ENCODE results near the gene KRTAP10-5.
"Not testable (repeated sequence)": the region's sequence is repeated elsewhere in the genome, so short reads cannot be mapped to it uniquely, and the experiment has no call there.

Gene KRTAP10-5

DNA sequence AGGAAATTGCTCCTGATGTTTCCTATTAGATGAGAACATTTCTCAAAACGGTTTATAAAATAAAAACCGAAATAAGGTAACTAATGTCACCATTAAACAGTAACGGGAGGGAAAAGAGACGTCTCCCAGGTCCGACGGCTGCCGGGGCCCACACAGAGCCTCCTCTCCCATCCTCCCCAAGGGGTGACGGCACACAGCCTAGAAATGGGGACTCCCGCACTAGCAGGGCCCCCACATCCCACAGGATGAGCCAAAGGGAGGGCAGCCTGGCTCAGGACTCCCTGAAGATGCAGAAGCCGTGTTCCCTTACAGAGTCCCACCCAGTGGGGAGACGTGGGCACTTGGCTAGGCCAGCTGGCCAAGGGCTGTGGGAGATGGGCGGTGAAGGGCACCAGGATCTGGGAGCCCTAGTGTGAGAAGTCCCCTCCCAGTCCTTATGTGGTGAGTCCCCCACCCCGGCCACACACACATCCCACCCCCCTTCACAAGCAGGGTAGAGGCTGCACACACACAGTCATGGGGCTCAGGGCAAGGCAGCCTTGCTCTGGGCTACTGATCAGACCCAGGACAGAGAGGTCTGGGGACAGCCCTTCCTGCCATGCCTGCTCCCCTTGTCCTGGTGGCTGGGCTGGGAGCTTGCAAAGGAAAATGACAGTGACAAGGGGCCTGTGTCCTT, 25.1 kb downstream of the KRTAP10-5 start:
- TF ChIP-seq, protein P1, sequence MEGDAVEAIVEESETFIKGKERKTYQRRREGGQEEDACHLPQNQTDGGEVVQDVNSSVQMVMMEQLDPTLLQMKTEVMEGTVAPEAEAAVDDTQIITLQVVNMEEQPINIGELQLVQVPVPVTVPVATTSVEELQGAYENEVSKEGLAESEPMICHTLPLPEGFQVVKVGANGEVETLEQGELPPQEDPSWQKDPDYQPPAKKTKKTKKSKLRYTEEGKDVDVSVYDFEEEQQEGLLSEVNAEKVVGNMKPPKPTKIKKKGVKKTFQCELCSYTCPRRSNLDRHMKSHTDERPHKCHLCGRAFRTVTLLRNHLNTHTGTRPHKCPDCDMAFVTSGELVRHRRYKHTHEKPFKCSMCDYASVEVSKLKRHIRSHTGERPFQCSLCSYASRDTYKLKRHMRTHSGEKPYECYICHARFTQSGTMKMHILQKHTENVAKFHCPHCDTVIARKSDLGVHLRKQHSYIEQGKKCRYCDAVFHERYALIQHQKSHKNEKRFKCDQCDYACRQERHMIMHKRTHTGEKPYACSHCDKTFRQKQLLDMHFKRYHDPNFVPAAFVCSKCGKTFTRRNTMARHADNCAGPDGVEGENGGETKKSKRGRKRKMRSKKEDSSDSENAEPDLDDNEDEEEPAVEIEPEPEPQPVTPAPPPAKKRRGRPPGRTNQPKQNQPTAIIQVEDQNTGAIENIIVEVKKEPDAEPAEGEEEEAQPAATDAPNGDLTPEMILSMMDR (conservative IDR thresholded peaks at IDR 0.05; ENCODE audit: low read depth, low read length), result no peak
- no peak overlapping the region for H3K4me3 ChIP-seq (ENCODE audit: low read depth, low read length)
- DNase-seq (ENCODE audit: low read depth), result no peak

DNA sequence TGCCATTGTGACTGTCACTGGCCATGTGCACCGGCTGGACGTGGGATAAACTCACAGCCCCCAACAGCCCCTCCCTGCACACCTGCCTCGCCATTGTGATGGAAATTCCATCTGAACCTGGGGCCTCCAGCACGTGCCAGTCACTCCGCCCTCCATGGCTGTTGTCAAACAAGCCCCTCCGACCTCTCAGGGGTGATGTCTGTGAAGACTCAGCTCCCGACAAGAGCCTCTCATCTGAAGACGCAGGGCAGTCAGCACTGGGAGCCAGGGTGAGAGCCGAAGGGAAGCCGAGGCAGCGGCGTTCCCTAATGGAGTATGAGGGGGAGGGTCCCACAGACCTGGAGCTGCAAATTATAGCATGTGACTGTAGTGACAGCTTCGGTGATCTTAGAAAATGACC, 27.7 kb downstream of the KRTAP10-5 start:
- no peak for DNase-seq (ENCODE audit: low read depth)
- no peak overlapping the region for H3K4me3 ChIP-seq (ENCODE audit: low read depth, low read length)
- TF ChIP-seq, protein P1 (conservative IDR thresholded peaks at IDR 0.05; ENCODE audit: low read depth, low read length), result no peak

DNA sequence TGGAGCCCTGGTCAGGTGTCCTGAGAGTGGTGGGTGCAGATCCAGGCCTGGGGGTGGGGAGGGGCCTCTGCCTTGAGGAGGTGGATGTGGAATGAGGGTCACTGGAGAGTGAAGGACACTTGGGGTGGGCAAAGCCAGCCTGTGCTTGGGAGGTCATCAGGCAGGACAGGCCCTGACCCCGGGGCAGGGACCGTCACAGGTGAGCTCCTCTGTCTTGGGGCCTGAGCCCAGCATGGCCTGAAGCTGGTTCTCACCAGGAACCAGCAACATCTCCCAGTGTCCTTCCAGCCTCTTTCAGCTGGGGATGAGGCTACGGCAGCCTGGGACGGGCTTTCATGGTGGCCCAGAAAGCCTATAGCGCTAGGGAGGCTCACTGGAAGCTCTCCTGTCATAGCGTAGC, 28.3 kb downstream of the KRTAP10-5 start:
- no peak overlapping the region for H3K4me3 ChIP-seq (ENCODE audit: low read depth, low read length)
- TF ChIP-seq, protein P1 (conservative IDR thresholded peaks at IDR 0.05; ENCODE audit: low read depth, low read length), result no peak
- no peak for DNase-seq (ENCODE audit: low read depth)

DNA sequence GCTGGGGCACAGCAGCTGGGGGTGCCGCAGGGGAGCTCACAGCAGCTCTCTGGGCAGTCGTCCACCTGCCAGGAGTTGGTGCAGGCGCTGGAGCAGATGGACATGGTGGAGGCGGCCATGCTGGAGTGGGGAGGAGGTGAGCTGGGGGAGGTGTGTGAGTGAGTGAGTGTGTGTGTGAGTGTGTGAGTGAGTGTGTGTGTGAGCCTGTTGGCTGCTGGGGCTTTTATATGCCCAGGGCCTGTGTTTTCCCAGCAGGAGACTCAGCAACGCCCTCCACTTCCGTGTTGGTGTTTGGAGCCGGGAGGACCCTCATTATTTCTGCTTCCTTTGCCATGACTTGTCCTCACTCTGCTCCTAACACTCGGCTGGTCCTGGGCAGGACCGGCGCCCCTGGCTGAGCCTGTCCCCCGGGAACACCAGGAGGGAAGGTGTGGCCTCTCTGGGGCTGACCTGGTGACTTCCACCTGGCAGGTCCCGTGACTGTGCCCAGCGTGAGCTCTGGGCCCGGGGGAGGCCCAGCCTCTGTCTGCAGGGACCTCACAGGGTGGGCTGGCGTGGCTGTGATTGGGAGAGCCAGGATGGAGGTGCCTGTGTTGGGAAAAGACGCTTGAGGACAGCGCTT, 29.0 kb downstream of the KRTAP10-5 start, which contains the start of gene KRTAP10-2:
Gene KRTAP10-2 (minus strand): TSS at position 166 of the 622 bp plus-strand sequence. CDS start 47 bp downstream, at position 119.
- DNase-seq (ENCODE audit: low read depth), result no peak
- TF ChIP-seq, protein P1 (conservative IDR thresholded peaks at IDR 0.05; ENCODE audit: low read depth, low read length), result no peak
- H3K4me3 ChIP-seq (ENCODE audit: low read depth, low read length), result no peak within 1 kb of the TSS

DNA sequence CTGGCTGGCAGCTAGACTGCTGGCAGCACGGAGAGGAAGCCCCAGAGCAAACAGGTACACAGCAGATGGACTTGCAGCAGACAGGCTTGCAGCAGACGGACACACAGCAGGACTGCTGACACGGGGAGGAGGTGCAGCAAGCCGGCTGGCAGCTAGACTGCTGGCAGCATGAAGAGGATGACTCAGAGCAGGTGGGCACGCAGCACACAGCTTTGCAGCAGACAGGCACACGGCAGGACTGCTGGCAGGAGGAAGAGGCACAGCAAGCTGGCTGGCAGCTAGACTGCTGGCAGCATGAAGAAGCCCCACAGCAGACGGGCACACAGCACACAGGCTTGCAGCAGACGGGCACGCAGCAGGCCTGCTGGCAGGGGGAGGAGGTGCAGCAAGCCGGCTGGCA, 29.6 kb downstream of the KRTAP10-5 start:
- H3K4me3 ChIP-seq (ENCODE audit: low read depth, low read length), result no peak overlapping the region
- TF ChIP-seq, protein P1 (conservative IDR thresholded peaks at IDR 0.05; ENCODE audit: low read depth, low read length), result no peak
- DNase-seq (ENCODE audit: low read depth), result no peak

DNA sequence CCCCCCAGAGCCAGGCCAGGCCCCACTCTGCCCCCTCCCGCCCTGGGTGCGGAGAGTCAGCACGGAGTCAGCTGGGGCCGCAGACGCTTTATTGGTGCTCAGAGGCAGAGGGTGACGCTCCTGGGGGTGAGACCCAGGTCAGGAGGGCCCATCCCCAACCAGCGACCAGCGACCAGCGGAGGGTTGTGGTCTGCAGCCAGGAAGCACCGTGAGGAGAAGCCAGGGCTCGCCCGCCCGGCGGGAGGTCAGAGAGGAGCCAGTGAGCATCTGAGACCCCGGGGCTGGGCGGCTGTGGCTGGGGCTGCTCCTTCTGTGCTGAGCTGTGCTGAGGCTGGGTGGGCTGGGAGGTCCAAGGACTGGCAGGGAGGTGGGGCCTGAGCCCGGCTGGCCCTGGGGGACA, 30.1 kb downstream of the KRTAP10-5 start:
- DNase-seq (ENCODE audit: low read depth); H3K4me3 ChIP-seq (ENCODE audit: low read depth, low read length): not testable (repeated sequence)

DNA sequence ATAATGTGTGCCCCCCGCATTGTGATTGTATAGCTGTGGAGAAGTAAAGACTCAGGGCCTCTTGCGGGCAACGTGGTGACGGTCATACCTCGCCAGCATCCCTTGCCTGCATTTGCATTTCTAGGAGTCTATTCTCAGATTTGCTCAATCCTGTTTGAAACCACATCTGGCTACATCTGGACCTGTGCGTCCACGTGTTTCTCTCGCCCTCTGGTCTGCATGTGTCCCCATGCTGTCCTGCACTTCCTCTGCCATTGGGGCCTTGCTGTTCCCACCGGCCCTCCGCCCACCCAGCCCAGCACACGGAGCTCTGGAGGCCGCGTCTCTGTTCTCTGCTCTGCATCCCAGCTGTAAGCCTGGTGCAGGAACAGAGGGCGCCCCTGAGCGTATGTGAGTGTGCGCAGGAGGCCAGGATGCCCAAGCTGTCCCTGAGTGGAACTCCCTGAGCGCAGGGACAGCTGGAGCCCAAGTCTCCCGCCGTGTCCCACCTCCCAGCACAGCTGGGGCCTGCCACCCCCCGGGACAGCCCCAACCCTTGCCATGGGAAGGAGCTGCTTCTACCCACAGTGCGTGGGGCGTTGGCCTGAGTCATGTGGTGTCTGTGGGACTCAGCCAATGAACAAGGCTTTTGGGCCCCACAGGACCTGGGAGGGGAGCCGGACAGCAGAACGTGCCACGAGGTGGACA, 30.7 kb downstream of the KRTAP10-5 start:
- no peak for DNase-seq (ENCODE audit: low read depth)
- H3K4me3 ChIP-seq (ENCODE audit: low read depth, low read length), result no peak overlapping the region
- TF ChIP-seq, protein P1 (conservative IDR thresholded peaks at IDR 0.05; ENCODE audit: low read depth, low read length), result no peak

Data from choroid plexus epithelial cell (primary cell).